ENCODE results near the gene MRPL53. TPM values are rescaled to one million over a fixed set of nuclear protein-coding genes. Genes with fewer than 3 reads are reported as not detected.
A peak's percentile ranks its signal among the peaks of the same experiment; 100 is the strongest.

MRPL53 gene
- total and polyA plus RNA-seq, 9 of the 15 experiments (the other 6 are each of a cell fraction or from before 2014, with no cell fraction given), result 11.5 to 87.9 (median 41.1) TPM

DNA sequence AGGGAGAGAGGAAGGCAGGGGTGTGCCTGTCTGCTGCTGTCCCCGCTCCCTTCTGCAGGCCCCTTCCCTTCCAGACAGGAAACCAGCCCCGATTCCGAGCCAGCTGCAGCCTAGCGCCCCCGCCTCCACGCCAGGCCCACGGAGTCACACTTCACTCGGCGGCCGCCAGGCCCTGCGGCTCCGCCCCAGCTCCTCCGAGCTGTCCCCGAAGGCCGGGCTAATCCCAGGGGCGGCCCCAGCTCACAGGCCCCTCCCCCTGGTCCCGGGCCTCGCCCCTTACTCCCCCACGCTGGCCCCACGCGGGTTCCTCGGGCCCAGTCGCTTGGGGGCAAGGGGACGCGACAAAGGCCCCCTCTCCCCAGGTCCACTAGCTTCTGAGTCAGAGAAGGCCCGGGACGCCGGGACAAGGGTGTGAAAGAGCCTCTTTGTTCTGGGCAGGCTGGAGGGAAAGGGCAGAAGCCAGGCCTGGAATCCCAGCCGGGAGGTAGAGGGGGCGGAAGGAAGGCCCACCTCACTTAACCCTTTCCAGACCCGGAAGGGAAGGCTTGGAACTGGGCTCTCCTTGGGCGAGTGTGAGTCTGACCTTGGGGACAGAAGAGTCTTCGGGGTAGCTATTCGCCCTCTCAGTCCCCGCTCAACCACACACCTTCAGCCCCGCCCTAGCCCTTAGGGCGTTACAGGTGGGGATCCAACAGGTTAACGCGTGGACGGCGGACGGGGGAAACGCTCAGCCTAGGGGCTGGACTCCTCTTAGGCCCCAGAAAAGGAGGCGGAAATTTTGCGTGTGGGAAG is 31.9 kb downstream of the MRPL53 start (continued):
- TF ChIP-seq, protein P1, sequence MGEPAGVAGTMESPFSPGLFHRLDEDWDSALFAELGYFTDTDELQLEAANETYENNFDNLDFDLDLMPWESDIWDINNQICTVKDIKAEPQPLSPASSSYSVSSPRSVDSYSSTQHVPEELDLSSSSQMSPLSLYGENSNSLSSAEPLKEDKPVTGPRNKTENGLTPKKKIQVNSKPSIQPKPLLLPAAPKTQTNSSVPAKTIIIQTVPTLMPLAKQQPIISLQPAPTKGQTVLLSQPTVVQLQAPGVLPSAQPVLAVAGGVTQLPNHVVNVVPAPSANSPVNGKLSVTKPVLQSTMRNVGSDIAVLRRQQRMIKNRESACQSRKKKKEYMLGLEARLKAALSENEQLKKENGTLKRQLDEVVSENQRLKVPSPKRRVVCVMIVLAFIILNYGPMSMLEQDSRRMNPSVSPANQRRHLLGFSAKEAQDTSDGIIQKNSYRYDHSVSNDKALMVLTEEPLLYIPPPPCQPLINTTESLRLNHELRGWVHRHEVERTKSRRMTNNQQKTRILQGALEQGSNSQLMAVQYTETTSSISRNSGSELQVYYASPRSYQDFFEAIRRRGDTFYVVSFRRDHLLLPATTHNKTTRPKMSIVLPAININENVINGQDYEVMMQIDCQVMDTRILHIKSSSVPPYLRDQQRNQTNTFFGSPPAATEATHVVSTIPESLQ (CRISPR knock-in tag; IDR thresholded peaks at IDR 0.05), result peak; percentile 37; the same call in 1 of the 2 replicates
- TF ChIP-seq KLF10 (CRISPR knock-in tag; IDR thresholded peaks at IDR 0.05) (no peak), ERF (CRISPR knock-in tag; IDR thresholded peaks at IDR 0.05) (no peak), SETDB1 (IDR thresholded peaks at IDR 0.05; ENCODE audit: low read length) (no peak), TBL1XR1 (IDR thresholded peaks at IDR 0.05; ENCODE audit: low read length in 2 of 2) (no peak), TEAD2 (tag; IDR thresholded peaks at IDR 0.05) (no peak), CBFB (CRISPR knock-in tag; IDR thresholded peaks at IDR 0.05) (no peak), TRIM28 (IDR thresholded peaks at IDR 0.05) (no peak), TAL1 (IDR thresholded peaks at IDR 0.05) (no peak), RB1 (IDR thresholded peaks at IDR 0.05; ENCODE audit: low read depth) (0 out of 2 replicates have a peak, but pooled peaks have one; percentile 25), GABPA (tag; conservative IDR thresholded peaks at IDR 0.05; ENCODE audit: low read depth) (peak; percentile 56), POLR2H (tag; IDR thresholded peaks at IDR 0.05; ENCODE audit: low read depth) (no peak)
- TF ChIP-seq, protein P2, sequence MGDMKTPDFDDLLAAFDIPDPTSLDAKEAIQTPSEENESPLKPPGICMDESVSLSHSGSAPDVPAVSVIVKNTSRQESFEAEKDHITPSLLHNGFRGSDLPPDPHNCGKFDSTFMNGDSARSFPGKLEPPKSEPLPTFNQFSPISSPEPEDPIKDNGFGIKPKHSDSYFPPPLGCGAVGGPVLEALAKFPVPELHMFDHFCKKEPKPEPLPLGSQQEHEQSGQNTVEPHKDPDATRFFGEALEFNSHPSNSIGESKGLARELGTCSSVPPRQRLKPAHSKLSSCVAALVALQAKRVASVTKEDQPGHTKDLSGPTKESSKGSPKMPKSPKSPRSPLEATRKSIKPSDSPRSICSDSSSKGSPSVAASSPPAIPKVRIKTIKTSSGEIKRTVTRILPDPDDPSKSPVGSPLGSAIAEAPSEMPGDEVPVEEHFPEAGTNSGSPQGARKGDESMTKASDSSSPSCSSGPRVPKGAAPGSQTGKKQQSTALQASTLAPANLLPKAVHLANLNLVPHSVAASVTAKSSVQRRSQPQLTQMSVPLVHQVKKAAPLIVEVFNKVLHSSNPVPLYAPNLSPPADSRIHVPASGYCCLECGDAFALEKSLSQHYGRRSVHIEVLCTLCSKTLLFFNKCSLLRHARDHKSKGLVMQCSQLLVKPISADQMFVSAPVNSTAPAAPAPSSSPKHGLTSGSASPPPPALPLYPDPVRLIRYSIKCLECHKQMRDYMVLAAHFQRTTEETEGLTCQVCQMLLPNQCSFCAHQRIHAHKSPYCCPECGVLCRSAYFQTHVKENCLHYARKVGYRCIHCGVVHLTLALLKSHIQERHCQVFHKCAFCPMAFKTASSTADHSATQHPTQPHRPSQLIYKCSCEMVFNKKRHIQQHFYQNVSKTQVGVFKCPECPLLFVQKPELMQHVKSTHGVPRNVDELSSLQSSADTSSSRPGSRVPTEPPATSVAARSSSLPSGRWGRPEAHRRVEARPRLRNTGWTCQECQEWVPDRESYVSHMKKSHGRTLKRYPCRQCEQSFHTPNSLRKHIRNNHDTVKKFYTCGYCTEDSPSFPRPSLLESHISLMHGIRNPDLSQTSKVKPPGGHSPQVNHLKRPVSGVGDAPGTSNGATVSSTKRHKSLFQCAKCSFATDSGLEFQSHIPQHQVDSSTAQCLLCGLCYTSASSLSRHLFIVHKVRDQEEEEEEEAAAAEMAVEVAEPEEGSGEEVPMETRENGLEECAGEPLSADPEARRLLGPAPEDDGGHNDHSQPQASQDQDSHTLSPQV (IDR thresholded peaks at IDR 0.05), result 0 out of 2 replicates have a peak, but pooled peaks have one; percentile 68
- TF ChIP-seq, protein P3, sequence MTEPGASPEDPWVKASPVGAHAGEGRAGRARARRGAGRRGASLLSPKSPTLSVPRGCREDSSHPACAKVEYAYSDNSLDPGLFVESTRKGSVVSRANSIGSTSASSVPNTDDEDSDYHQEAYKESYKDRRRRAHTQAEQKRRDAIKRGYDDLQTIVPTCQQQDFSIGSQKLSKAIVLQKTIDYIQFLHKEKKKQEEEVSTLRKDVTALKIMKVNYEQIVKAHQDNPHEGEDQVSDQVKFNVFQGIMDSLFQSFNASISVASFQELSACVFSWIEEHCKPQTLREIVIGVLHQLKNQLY (CRISPR knock-in tag; conservative IDR thresholded peaks at IDR 0.05), result no peak
- TF ChIP-seq, protein P4, sequence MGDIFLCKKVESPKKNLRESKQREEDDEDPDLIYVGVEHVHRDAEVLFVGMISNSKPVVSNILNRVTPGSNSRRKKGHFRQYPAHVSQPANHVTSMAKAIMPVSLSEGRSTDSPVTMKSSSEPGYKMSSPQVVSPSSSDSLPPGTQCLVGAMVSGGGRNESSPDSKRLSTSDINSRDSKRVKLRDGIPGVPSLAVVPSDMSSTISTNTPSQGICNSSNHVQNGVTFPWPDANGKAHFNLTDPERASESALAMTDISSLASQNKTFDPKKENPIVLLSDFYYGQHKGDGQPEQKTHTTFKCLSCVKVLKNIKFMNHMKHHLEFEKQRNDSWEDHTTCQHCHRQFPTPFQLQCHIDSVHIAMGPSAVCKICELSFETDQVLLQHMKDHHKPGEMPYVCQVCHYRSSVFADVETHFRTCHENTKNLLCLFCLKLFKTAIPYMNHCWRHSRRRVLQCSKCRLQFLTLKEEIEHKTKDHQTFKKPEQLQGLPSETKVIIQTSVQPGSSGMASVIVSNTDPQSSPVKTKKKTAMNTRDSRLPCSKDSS (IDR thresholded peaks at IDR 0.05; ENCODE audit: low read depth, partially characterized antibody), result no peak
- TF ChIP-seq, protein P5, sequence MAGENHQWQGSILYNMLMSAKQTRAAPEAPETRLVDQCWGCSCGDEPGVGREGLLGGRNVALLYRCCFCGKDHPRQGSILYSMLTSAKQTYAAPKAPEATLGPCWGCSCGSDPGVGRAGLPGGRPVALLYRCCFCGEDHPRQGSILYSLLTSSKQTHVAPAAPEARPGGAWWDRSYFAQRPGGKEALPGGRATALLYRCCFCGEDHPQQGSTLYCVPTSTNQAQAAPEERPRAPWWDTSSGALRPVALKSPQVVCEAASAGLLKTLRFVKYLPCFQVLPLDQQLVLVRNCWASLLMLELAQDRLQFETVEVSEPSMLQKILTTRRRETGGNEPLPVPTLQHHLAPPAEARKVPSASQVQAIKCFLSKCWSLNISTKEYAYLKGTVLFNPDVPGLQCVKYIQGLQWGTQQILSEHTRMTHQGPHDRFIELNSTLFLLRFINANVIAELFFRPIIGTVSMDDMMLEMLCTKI (IDR thresholded peaks at IDR 0.05; ENCODE audit: partially characterized antibody), result no peak
